ENCODE results near the gene SDCBP2. TPM values are rescaled to one million over a fixed set of nuclear protein-coding genes. Genes with fewer than 3 reads are reported as not detected.

SDCBP2 gene
- total and polyA plus RNA-seq, 5 donors from 2014 or later = 1.2 to 4.3 (median 3.0) TPM

DNA sequence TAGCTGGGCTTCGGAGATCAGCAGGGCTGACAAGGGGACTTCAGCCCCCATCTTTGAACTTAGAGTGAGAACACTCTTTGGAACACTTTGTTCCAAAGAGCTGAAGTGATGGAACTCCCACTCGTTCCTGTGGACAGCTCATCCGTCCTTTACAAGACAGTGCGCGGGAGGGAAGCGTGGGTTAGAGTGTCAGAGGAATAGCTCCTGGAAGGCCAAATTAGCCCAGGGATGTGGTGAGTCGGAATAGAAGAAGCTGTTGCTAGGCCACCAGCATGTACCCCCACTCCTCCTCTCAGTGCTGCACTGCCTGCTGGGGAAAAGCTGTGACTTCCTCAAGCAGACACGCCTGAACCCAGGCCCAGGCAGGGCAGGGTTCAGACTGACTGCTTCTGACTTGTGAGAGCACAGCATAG is 1.7 kb downstream of the SDCBP2 start:
- no peak overlapping the region for H3K4me3 ChIP-seq (ENCODE audit: low read depth, low read length)
- Mint-ChIP-seq H3K27ac (peak overlapping the region in 1 of 3 donors; percentile 88), H3K4me1 (peaks cover 13 to 36% (median 29%) of the 10 kb centered on the region in 4 donors), H3K4me3 (peak overlapping the region in 2 of 4 donors; percentile 26 to 62), H3K27me3 (no peaks in the 10 kb centered on the region), H3K9me3 (no peaks in the 10 kb centered on the region), H3K36me3 (peaks cover 14% of the 10 kb centered on the region)
- no peaks in the 10 kb centered on the region for H3K27me3 ChIP-seq (ENCODE audit: control insufficient read depth, insufficient read depth, low read length)
- ATAC-seq (ENCODE audit: low read depth in 2 of 2) (no peak), DNase-seq (peak in 1 of 3 donors; percentile 31)
- H3K36me3 ChIP-seq (ENCODE audit: control insufficient read depth, insufficient read depth, low read length) = peaks cover 5% of the 10 kb centered on the region
- peaks cover 31% of the 10 kb centered on the region for H3K4me1 ChIP-seq (ENCODE audit: control insufficient read depth, insufficient read depth, low read length, poor library complexity, severe bottlenecking)
- no peaks in the 10 kb centered on the region for H3K9me3 ChIP-seq (ENCODE audit: control insufficient read depth in 2 of 2, low read length in 2 of 2)
- peak overlapping the region; percentile 95 for H3K27ac ChIP-seq (ENCODE audit: insufficient read depth, low read length, poor library complexity, severe bottlenecking)

DNA sequence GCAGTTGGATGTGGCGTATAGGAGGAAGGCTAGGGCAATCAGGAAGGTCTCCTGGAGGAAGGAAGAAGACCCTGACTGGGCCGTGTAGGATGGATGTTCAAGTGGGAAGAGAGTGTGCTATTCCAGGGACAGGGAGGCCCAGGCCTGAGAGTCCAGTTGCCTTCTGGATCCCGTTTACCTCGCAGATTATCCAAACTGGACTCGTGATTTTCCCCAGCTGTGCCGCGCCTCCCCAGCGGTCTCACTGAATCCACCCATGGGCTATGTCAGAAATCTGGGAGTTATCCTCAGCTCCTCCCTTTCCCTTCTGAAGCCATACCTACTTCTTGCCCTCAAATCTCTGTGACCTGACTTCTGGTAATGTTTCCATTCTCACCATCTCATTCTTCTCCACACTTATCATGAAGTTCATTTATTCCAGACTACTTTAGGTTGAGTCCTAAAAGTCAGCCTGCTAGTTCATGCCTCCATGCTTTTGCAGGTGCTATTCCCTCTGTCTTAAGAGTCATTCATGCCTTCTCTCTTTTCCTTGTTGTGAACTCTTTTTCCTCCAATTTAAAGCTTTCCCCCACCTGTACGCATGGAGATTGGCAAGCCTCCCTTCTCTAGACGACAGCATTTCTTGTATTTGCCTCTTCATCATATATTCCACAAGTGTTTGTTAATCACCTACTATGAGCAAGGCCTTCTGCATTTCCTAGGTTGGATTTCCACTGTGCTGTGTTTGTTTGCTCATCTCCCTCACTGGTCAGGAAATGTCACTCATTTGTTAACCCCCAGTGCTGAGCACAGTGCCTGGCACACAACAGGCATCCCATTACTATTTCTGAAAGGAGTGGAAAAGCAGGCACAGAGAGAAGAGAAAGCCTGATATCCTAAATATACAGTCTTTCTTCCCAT is 2.7 kb downstream of the SDCBP2 start:
- Histone ChIP-seq H3K4me1 (ENCODE audit: control insufficient read depth, insufficient read depth, low read length, poor library complexity, severe bottlenecking) (peaks cover 31% of the 10 kb centered on the region), H3K27me3 (ENCODE audit: control insufficient read depth, insufficient read depth, low read length) (no peaks in the 10 kb centered on the region), H3K27ac (ENCODE audit: insufficient read depth, low read length, poor library complexity, severe bottlenecking) (peak overlapping the region; percentile 95), H3K4me3 (ENCODE audit: low read depth, low read length) (peak overlapping the region; percentile 78), H3K9me3 (ENCODE audit: control insufficient read depth in 2 of 2, low read length in 2 of 2) (no peaks in the 10 kb centered on the region), H3K36me3 (ENCODE audit: control insufficient read depth, insufficient read depth, low read length) (no peaks in the 10 kb centered on the region)
- Mint-ChIP-seq H3K4me3 (no peak overlapping the region), H3K27me3 (no peaks in the 10 kb centered on the region), H3K36me3 (peaks cover 8% of the 10 kb centered on the region), H3K4me1 (peaks cover 13 to 27% (median 24%) of the 10 kb centered on the region in 4 donors), H3K9me3 (peaks cover 0 to 2% (median 0%) of the 10 kb centered on the region in 7 donors), H3K27ac (no peak overlapping the region)
- DNase-seq = no peak
- no peak for ATAC-seq (ENCODE audit: low read depth in 2 of 2)

DNA sequence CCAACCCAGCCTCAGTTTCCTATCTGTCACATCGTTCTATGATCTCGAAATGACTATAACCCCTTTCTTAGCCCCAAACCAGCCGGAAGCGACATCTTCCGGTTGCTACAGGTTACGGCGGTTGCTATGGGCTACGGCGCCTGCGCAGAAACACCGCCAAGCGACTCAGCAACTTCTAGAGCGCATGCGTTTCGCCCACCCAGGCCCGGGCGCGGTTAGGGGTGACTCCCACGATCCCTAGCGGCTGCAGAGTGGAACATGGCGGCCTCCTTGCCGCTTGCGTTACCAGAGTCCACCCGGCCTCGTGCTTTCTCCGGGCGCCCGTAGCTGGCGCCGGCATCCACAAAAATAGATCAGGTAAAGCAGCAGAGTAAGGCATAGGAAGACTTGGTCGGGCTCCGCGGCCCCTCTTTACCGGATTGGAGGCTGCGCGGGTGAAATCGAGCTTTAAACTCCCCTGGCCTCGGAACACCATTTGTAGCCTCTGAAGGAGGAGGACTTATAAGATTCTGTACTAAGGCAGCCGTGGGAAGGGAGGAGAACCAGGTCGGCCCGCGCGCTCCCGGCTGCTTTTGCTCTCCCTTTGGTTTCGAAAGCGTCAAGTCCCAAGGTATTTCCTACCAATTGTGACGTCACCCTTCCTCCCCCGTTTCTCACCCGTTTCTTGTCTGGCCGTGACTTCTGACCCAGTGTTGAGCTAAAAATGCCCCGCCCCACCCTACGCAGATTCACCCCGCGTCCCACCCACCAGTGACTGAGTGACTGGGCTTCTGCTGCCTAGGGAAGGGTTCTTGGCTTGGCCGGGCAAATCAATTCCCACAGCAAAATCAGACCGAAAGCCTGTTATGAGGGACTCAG is 3.5 kb downstream of the SDCBP2 start:
- Mint-ChIP-seq H3K9me3 (peaks cover 0 to 2% (median 0%) of the 10 kb centered on the region in 7 donors), H3K4me1 (peaks cover 13 to 21% (median 17%) of the 10 kb centered on the region in 4 donors), H3K27me3 (no peaks in the 10 kb centered on the region), H3K4me3 (no peak overlapping the region), H3K27ac (no peak overlapping the region), H3K36me3 (peaks cover 5% of the 10 kb centered on the region)
- DNase-seq (peak; percentile 98 to 99 (median 99)), ATAC-seq (ENCODE audit: low read depth in 2 of 2) (peak; percentile 88 to 89)
- no peaks in the 10 kb centered on the region for H3K36me3 ChIP-seq (ENCODE audit: control insufficient read depth, insufficient read depth, low read length)
- no peaks in the 10 kb centered on the region for H3K27me3 ChIP-seq (ENCODE audit: control insufficient read depth, insufficient read depth, low read length)
- H3K27ac ChIP-seq (ENCODE audit: insufficient read depth, low read length, poor library complexity, severe bottlenecking) = peak overlapping the region; percentile 95
- H3K9me3 ChIP-seq (ENCODE audit: control insufficient read depth in 2 of 2, low read length in 2 of 2) = no peaks in the 10 kb centered on the region
- peak overlapping the region; percentile 78 for H3K4me3 ChIP-seq (ENCODE audit: low read depth, low read length)
- peaks cover 31% of the 10 kb centered on the region for H3K4me1 ChIP-seq (ENCODE audit: control insufficient read depth, insufficient read depth, low read length, poor library complexity, severe bottlenecking)

DNA sequence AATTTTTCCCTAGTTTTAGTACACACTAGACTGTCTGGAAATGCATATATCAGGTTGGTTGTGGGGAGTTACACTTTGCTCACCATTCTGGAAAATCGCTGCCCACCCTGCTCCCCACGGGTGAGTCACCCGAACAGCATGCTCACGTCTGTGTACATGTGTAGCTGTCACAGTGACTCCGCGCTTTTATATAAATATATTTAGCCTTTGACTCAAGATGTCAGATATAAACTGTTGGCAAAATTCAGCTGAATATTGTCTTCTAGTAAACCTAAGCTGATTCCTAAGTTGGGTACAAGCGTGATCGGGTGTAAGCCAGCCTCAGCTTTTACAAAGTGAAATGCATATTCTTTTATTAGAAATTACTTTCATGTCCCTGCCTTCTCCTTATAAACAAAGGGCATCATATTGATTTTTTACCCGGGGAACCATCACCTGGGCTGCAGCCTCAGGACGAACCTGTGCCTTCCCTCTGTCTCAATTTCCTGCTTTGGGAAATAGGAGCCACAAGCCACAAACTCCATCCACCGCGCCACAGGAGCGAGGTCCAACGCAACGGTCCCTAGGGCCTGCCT is 4.3 kb downstream of the SDCBP2 start:
- H3K4me3 Mint-ChIP-seq = no peak overlapping the region
- Histone ChIP-seq H3K27ac (ENCODE audit: insufficient read depth, low read length, poor library complexity, severe bottlenecking) (peak overlapping the region; percentile 95), H3K9me3 (ENCODE audit: control insufficient read depth in 2 of 2, low read length in 2 of 2) (no peaks in the 10 kb centered on the region), H3K27me3 (ENCODE audit: control insufficient read depth, insufficient read depth, low read length) (no peaks in the 10 kb centered on the region), H3K4me1 (ENCODE audit: control insufficient read depth, insufficient read depth, low read length, poor library complexity, severe bottlenecking) (peaks cover 31% of the 10 kb centered on the region), H3K4me3 (ENCODE audit: low read depth, low read length) (peak overlapping the region; percentile 70), H3K36me3 (ENCODE audit: control insufficient read depth, insufficient read depth, low read length) (no peaks in the 10 kb centered on the region)
- H3K36me3 Mint-ChIP-seq = peaks cover 5% of the 10 kb centered on the region
- no peaks in the 10 kb centered on the region for H3K27me3 Mint-ChIP-seq
- DNase-seq = peak in 1 of 3 donors; percentile 30
- peaks cover 7 to 17% (median 10%) of the 10 kb centered on the region in 4 donors for H3K4me1 Mint-ChIP-seq
- no peak for ATAC-seq (ENCODE audit: low read depth in 2 of 2)
- H3K9me3 Mint-ChIP-seq = peaks cover 0 to 2% (median 0%) of the 10 kb centered on the region in 7 donors
- H3K27ac Mint-ChIP-seq = peak overlapping the region in 1 of 3 donors; percentile 28

DNA sequence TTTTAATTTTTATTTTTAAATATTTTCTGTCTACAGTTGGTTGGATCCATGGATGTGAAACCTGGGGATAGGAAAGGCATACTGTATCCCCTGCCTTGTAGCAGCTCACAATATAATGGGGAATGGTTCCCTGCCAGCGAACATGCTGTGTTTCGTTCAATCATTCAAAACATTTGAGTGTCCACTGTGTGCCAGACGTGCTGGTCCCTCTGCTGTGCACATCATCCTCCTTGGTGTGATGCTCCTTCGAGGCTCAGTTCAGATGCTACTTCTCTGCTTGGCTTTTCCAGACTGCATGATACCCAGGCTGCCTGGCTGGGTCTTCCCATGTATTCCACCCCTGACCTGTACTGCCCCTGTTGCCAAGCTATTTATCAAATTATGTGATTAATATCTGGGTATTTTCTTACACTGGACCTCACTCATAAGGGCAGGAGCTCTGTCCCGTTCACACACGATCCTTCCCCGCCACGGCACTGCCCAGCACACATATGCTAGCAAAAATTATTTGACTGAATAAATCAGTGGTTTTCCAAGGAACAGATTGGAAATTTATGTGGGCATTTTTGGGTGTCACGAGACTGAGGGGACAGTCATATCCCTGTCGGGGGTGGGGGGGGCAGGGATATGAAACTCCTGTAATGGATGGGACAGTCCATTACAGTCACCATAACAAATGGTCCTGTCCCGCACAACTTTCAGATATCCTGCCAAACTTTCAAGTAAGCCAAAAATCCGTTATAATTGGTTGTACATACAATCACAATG is 4.9 kb downstream of the SDCBP2 start:
- H3K27ac ChIP-seq (ENCODE audit: insufficient read depth, low read length, poor library complexity, severe bottlenecking) = peak overlapping the region; percentile 95
- peaks cover 31% of the 10 kb centered on the region for H3K4me1 ChIP-seq (ENCODE audit: control insufficient read depth, insufficient read depth, low read length, poor library complexity, severe bottlenecking)
- H3K27me3 Mint-ChIP-seq = no peaks in the 10 kb centered on the region
- no peak for ATAC-seq (ENCODE audit: low read depth in 2 of 2)
- H3K9me3 ChIP-seq (ENCODE audit: control insufficient read depth in 2 of 2, low read length in 2 of 2) = no peaks in the 10 kb centered on the region
- H3K4me3 Mint-ChIP-seq = peak overlapping the region in 1 of 4 donors; percentile 46
- peaks cover 0 to 2% (median 0%) of the 10 kb centered on the region in 7 donors for H3K9me3 Mint-ChIP-seq
- no peaks in the 10 kb centered on the region for H3K27me3 ChIP-seq (ENCODE audit: control insufficient read depth, insufficient read depth, low read length)
- no peak for DNase-seq
- H3K36me3 ChIP-seq (ENCODE audit: control insufficient read depth, insufficient read depth, low read length) = no peaks in the 10 kb centered on the region
- peaks cover under 1 to 13% (median 5%) of the 10 kb centered on the region in 4 donors for H3K4me1 Mint-ChIP-seq
- H3K27ac Mint-ChIP-seq = no peak overlapping the region
- no peak overlapping the region for H3K4me3 ChIP-seq (ENCODE audit: low read depth, low read length)
- peaks cover 5% of the 10 kb centered on the region for H3K36me3 Mint-ChIP-seq

DNA sequence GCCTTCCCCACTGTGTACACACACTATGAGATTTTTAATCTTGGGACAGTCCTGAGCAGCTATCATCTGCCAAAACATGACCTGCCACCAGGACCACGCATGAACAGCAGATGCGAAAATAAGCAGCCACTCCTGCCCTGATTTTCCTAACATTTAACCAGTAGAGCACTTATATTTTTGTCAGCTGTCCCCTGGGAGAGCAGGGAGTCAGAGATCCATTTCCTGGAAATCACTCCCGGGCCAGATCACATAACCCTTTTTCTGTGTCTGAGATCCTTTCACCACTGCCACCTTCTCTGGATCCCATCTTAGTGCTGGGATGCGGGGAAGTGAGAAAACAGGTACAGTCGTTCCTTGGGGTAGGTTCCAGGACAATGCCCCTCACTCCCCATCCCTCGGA is 5.7 kb downstream of the SDCBP2 start:
- H3K4me3 ChIP-seq (ENCODE audit: low read depth, low read length) = no peak overlapping the region
- H3K36me3 ChIP-seq (ENCODE audit: control insufficient read depth, insufficient read depth, low read length) = no peaks in the 10 kb centered on the region
- Mint-ChIP-seq H3K4me1 (peaks cover 0 to 13% (median 2%) of the 10 kb centered on the region in 4 donors), H3K4me3 (no peak overlapping the region), H3K36me3 (peaks cover 5% of the 10 kb centered on the region), H3K27ac (peak overlapping the region in 1 of 3 donors; percentile 56), H3K9me3 (peaks cover 0 to 2% (median 0%) of the 10 kb centered on the region in 7 donors), H3K27me3 (no peaks in the 10 kb centered on the region)
- ATAC-seq (ENCODE audit: low read depth in 2 of 2) = no peak
- H3K9me3 ChIP-seq (ENCODE audit: control insufficient read depth in 2 of 2, low read length in 2 of 2) = no peaks in the 10 kb centered on the region
- no peak for DNase-seq
- no peak overlapping the region for H3K27ac ChIP-seq (ENCODE audit: insufficient read depth, low read length, poor library complexity, severe bottlenecking)
- H3K27me3 ChIP-seq (ENCODE audit: control insufficient read depth, insufficient read depth, low read length) = no peaks in the 10 kb centered on the region
- H3K4me1 ChIP-seq (ENCODE audit: control insufficient read depth, insufficient read depth, low read length, poor library complexity, severe bottlenecking) = peaks cover 31% of the 10 kb centered on the region
